OCI-LY1 (cell line): ENCODE data around the gene PCNP.

Source experiments
- CTCF ChIP-seq: fragments of 200-600 bp; sonication (generic), shearing (Covaris generic); IDR thresholded peaks from 2 replicates; pipeline ENCODE4 v1.5.1; 2017; ENCODE audit warnings: mild to moderate bottlenecking, antibody characterized with exemption, low read length, moderate library complexity, mixed read lengths
- EZH2 ChIP-seq: fragments of 200-600 bp; sonication (generic), shearing (Covaris generic); IDR thresholded peaks from 2 replicates; pipeline ENCODE4 v1.8.0; 2017; ENCODE audit warnings: borderline replicate concordance, mixed run types, mild to moderate bottlenecking, antibody characterized with exemption, low read length, moderate library complexity, mixed read lengths

GRCh38 chr3:101624857-101625256 is 50.9 kb downstream of the PCNP start:
- TF ChIP-seq CTCF, result no peak
- no peak for TF ChIP-seq EZH2
